ENCODE results near the gene MCTP1.

The MCTP1 gene

DNA sequence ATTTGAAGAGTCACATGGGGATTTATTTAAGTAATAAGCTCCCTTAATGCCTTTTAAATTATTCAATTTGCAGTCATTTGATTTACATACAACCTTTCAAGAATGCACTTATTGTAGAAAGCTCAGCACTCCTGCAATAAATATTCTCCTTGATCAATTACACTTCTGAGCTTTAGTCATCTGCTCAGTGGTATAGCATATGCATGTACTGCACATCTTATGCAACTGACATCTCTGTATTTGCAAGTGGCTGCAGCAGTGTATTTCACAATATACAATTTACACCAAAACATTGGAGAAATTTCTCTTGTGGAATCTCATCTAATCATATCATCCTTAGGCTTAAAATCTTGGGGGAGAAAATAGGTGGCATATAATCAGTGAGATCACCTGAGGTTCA is 340.7 kb downstream of the MCTP1 start:
- TF ChIP-seq CTCF (IDR thresholded peaks at IDR 0.05) (no peak), ZFX (IDR thresholded peaks at IDR 0.05; ENCODE audit: borderline replicate concordance) (no peak)
- H3K27ac ChIP-seq, result no peak overlapping the region

DNA sequence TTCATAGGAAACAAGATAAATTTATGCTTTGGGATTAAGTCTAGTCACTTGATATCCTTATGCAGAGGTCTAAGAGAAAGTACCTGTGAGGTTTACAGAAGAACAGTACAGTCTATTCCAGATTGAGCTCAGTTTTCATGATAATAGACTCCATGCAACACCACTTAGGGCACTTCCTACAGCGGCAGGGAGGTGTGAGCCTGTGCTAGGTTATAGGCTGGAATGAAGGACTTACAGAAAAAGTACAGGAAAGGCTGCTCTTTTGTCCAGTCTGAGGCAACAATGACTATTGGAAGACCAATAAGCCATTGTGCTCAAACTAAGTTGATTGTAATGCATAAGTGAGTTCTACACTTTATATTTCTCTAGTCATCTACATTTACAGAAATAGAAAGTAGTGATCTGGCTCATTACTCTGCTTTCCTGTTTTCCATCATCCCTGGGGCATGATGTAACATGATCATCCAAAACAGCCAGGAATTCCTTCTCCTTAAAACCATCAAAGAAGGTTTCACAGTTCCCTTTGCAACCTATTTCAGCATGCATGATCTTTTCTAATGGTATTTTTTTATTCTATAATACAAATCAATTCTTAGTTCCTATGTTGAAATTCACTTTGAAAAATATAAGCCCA is 343.7 kb downstream of the MCTP1 start:
- H3K27ac ChIP-seq, result no peak overlapping the region
- TF ChIP-seq ZFX (IDR thresholded peaks at IDR 0.05; ENCODE audit: borderline replicate concordance) (no peak), CTCF (IDR thresholded peaks at IDR 0.05) (no peak)

DNA sequence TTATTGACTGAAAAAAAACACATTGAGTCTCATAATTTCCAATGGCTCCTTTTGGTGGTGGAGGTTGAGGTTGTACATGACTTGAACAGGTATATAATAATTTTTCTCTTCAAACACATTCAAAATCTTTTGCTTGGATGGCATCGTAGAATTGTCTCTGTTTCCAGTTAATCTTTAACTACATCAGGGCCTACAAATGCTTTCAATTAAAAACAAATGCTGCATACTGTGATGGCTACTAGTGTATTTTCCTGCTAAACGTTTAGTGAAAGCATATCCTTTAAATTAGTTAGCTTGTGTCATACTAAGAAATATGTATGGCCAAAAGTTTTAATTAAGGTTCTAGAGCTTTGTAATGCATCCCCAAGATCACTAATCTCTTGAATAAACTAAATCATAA is 352.6 kb downstream of the MCTP1 start:
- TF ChIP-seq CTCF (IDR thresholded peaks at IDR 0.05) (no peak), ZFX (IDR thresholded peaks at IDR 0.05; ENCODE audit: borderline replicate concordance) (no peak)
- H3K27ac ChIP-seq, result no peak overlapping the region

DNA sequence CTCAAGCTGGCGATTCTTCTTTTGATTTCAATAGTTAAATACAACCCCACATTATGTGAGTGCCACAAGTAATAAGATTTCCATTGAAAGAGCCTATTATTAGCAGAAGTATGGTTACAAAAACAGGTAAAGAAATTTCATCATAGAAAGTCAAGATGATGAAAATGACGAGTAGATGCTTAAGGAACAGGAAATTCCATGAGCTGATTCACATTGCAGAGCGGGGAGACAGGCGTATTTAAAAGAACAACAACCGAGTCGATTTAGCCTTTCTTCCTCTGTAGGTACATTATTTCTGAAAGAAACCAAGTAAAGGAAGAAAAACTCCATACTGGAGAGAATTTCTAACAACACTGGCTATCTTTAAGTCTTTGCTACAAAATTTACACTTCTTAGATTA is 356.0 kb downstream of the MCTP1 start:
- TF ChIP-seq CTCF (IDR thresholded peaks at IDR 0.05), result no peak
- no peak for TF ChIP-seq ZFX (IDR thresholded peaks at IDR 0.05; ENCODE audit: borderline replicate concordance)
- H3K27ac ChIP-seq, result no peak overlapping the region

DNA sequence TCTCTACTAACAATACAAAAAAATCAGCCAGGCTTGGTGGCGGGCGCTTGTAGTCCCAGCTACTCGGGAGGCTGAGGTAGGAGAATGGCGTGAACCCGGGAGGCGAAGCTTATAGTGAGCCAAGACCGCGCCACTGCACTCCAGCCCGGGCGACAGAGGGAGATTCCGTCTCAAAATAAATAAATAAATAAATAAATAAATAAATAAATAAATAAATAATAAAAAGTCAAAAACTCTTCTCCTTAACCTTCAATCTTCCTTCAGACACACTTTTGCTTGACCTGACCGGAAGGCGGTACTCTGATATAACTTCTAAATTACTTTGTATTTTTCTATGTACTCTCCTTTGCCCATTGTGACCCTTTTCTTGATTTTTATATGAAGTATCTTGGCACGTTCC is 364.3 kb downstream of the MCTP1 start:
- no peak overlapping the region for H3K27ac ChIP-seq
- TF ChIP-seq ZFX (IDR thresholded peaks at IDR 0.05; ENCODE audit: borderline replicate concordance) (no peak), CTCF (IDR thresholded peaks at IDR 0.05) (no peak)

DNA sequence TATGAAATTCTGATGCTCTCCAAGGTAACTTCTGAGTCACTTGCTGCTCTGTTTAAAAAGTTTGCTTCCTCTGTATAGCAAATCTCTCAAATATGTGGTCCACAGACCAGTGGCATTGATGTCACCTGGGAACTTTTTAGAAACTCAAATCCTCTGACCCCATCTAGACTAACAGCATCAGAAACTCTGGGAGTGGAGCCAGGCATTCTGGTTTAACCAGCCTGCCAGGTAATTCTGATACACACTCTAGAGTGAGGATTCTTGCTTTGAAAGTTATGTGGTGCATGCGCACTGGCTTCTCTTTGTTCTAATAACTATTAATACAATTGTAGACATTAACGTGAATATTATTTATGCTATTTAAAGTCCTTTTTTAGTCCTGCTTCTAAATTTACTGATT is 368.3 kb downstream of the MCTP1 start:
- no peak for TF ChIP-seq ZFX (IDR thresholded peaks at IDR 0.05; ENCODE audit: borderline replicate concordance)
- TF ChIP-seq CTCF (IDR thresholded peaks at IDR 0.05), result no peak
- H3K27ac ChIP-seq, result no peak overlapping the region

GRCh38 chr5:94911276-94911675 is 373.6 kb downstream of the MCTP1 start:
- H3K27ac ChIP-seq, result no peak overlapping the region
- TF ChIP-seq CTCF (IDR thresholded peaks at IDR 0.05) (no peak), ZFX (IDR thresholded peaks at IDR 0.05; ENCODE audit: borderline replicate concordance) (no peak)
